Fibroblast of villous mesenchyme (primary cell): ENCODE measurements around the gene STIP1. TPM values are rescaled to one million over a fixed set of nuclear protein-coding genes. Genes with fewer than 3 reads are reported as not detected.

Experiments used
- DNase-seq: peaks from one replicate; pipeline ENCODE4 v3.0.0-alpha.2; 2010; ENCODE audit warnings: low read depth
- H3K4me3 ChIP-seq: 2 replicates; pipeline ENCODE4 v1.5.1; 2011; ENCODE audit warnings: low read depth, mild to moderate bottlenecking, low read length
- total RNA-seq: library from RNA; depleted of rRNA; stranded (reverse); fragments of >200 nt; gene quantifications from 2 replicates; pipeline ENCODE4 v1.2.3, GENCODE V29; 2012
- TF ChIP-seq, protein P1 (sequence below): IDR thresholded peaks from 2 replicates; pipeline ENCODE4 v1.5.1; 2012; ENCODE audit warnings: low read depth, mild to moderate bottlenecking, low read length; ENCODE audit not compliant: insufficient read depth

The STIP1 gene
- total RNA-seq, 1 donor, result 206 TPM

DNA sequence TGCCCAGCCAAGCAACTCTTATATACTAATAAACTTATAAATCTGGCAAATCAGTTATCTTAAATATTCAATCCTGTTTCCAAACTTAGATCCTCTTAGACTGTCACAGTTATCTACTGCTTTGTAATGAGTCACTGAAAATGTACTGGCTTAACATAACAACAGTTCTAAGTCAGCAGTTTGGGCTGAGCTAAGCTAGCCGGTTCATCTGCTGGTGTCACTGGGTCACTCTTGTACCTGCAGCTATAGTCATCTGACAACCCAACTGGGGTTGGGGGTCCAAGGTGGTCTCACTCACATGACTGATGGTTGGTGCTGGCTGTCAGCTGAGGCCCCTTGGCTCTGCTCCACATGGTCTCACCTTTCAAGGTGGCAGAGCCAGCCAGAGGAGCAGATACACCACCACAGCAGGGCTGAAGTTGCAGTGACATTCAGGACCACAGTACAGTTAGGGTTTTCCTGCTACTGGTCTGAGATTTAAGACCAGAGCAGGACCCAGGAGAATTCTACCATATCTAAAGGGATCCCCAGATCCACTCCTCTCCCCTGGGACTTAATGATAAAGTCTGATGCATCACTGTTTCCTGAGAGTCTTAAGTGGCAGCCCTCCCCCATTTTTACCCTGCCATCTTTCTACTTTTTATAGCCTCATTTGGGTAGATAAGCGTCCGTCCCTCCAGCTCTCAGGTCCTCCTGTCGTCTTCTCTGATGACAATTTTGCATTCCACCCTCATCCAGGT, 12.2 kb upstream of the STIP1 start:
- TF ChIP-seq, protein P1, sequence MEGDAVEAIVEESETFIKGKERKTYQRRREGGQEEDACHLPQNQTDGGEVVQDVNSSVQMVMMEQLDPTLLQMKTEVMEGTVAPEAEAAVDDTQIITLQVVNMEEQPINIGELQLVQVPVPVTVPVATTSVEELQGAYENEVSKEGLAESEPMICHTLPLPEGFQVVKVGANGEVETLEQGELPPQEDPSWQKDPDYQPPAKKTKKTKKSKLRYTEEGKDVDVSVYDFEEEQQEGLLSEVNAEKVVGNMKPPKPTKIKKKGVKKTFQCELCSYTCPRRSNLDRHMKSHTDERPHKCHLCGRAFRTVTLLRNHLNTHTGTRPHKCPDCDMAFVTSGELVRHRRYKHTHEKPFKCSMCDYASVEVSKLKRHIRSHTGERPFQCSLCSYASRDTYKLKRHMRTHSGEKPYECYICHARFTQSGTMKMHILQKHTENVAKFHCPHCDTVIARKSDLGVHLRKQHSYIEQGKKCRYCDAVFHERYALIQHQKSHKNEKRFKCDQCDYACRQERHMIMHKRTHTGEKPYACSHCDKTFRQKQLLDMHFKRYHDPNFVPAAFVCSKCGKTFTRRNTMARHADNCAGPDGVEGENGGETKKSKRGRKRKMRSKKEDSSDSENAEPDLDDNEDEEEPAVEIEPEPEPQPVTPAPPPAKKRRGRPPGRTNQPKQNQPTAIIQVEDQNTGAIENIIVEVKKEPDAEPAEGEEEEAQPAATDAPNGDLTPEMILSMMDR, result no peak
- no peak overlapping the region for H3K4me3 ChIP-seq
- no peak for DNase-seq

DNA sequence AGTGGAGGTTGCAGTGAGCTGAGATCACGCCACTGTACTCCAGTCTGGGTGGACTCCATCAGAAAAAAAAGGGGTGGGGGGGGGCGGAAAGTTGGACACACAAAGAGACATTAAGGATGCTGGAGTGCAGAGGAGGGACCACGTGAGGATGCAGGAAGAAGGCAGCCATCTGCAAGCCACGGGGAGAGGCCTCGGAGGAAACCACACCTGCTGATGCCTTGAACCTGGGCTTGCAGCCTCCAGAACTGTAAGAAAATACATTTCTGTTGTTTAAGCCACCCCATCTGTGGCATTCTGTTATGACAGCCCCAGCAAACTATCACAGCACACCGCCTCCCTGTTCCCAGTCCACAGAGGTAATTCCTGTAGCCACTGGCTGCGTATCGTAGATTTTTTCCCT, 9.2 kb upstream of the STIP1 start:
- DNase-seq, result no peak
- no peak overlapping the region for H3K4me3 ChIP-seq
- TF ChIP-seq, protein P1, result no peak

DNA sequence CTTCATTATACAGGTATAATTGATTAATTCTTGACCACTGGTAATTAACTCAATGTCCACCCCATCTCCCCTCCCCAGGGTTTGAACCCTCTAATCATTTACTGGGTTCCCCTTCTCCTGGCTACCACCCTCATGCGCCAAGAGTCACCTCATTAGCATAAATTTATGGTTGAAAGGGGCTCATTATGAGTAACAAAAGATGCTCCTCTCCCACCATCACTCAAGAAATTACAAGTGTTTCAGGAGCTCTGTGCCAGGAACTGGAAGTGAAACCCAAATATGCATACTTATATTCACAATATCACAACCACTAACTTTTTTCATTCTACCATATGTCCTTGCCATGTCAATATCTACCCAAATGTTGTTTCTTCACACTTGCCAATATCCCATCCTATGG, 7.8 kb upstream of the STIP1 start:
- no peak overlapping the region for H3K4me3 ChIP-seq
- TF ChIP-seq, protein P1, result no peak
- DNase-seq, result no peak

DNA sequence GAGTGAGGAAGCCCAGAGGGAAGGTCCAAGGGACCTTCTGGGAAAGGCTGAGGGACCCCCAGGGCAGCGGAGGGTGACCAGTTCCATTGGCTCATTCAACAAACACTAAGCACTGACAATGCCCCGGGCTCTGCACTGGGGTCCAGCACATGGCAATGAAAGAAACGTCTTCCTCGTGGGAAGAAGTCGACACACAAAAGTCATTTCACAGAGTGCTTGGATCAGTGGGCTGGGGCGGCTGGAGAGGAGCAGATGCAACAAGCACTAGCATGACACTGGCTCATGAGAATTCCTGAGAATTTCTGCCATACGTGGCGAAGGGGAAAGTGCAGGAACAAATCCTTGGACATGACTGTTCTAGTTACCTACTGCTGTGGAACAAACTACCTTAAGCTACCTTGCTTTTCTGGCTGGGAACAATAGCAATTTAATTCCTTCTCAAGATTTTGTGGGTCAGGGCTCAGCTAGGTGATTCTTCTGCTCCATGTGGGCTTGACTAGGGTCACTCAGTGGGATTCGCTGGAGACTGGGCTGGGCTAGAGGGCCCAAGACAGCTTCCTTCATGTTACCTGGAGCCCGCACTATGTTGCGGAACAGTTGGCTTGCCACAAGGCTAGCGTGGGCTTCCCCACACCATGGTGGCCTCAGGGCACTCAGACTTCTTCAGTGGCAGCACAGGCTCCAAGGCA, 6.9 kb upstream of the STIP1 start:
- DNase-seq, result no peak
- TF ChIP-seq, protein P1, result no peak
- H3K4me3 ChIP-seq, result no peak overlapping the region

DNA sequence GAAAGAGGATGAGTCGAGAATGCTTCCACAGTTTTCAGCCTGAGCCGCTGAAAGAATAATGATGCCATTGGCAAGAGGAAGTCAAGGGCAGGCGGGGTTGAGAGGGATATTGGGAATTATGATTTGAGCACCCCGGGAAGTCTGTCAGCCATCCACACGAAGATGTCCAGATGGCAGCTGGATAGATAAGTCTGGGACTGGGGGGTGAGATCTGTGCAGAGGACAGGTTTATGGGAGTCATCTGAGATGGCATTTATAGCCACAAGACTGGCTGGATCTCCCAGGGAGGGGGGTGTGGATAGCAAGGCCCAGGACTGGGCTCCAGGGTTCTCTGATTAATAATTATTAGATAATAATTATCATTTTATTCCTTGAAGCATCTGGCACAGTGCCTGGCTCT, 5.1 kb upstream of the STIP1 start:
- peak; percentile 51 for DNase-seq
- no peak overlapping the region for H3K4me3 ChIP-seq
- TF ChIP-seq, protein P1, result no peak

DNA sequence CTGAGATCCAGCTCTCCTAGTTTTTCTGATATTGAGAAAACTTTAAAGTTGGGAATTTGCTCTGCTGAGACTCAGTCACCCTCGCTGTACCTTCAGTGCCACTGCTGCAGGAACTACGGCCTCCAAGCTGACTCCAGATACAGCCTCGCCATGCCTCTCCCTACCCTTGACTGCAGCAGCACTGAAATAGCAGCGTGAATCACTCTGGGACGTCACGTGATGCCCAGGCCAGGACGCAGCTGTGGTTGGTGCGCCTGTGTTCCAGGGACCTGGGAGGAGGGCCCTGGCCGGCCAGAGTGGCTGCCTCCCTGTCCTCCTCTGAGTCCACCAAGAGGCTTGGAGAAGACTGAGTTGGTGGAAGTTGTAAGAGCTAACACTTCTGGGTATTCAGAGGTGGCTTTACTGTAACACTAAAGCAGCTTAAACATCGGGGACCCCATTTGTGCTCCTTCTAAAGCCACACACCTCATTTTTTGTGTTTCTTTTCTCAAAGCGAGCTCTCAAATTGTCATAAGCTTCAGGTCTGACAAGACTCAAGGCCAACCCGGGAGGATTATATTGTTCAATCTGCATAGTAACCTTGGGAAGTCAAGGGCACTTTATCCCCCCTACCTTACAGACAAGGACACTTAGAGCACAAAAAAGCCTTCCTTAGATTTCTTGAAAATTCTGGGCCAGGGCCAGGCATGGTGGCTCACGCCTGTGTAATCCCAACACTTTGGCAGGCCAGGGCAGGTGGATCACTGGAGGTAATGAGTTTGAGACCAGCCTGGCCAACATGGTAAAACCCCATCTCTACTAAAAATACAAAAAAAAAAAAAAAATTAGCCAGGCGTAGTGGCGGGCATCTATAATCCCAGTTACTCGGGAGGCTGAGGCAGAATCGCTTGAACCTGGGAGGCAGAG, 4.2 kb upstream of the STIP1 start:
- DNase-seq, result peak; percentile 93
- TF ChIP-seq, protein P1, result no peak
- H3K4me3 ChIP-seq, result peak overlapping the region; percentile 19
